ENCODE measurements around the gene CST3. TPM values are rescaled to one million over a fixed set of nuclear protein-coding genes. Genes with fewer than 3 reads are reported as not detected.

Gene CST3
- polyA plus RNA-seq, 1 donor (not counting 4 experiments of a cell fraction or from before 2014, with no cell fraction given) = 194 TPM

- Histone ChIP-seq H3K4me3 (ENCODE audit: control insufficient read depth in 2 of 3, extremely low read depth in 1 of 3, insufficient read depth in 2 of 3, low read depth in 1 of 3, low read length in 3 of 3) (no peak overlapping the region), H3K4me2 (ENCODE audit: control insufficient read depth, extremely low read depth, insufficient read depth, low read depth, low read length) (no peak overlapping the region), H3K79me2 (ENCODE audit: control insufficient read depth, insufficient read depth, low read length) (no peaks in the 10 kb centered on the region), H3K9ac (ENCODE audit: control insufficient read depth, extremely low read depth, insufficient read depth, low read length) (no peak overlapping the region), H3K27me3 (ENCODE audit: control insufficient read depth, extremely low read depth, insufficient read depth, low read length) (no peaks in the 10 kb centered on the region), H3K9me3 (ENCODE audit: control insufficient read depth, low read depth, low read length) (no peaks in the 10 kb centered on the region), H3K27ac (ENCODE audit: control insufficient read depth, insufficient read depth, low read length) (no peak overlapping the region), H3K9me1 (ENCODE audit: control insufficient read depth, extremely low read depth, insufficient read depth, low read length) (no peaks in the 10 kb centered on the region), H2AFZ (ENCODE audit: control insufficient read depth, low read length) (no peak overlapping the region), H4K20me1 (ENCODE audit: control insufficient read depth, extremely low read depth, insufficient read depth, low read length) (no peaks in the 10 kb centered on the region), H3K4me1 (ENCODE audit: control insufficient read depth, extremely low read depth, insufficient read depth, low read length) (peaks cover 8% of the 10 kb centered on the region), H3K36me3 (ENCODE audit: control insufficient read depth in 2 of 2, extremely low read depth in 1 of 2, insufficient read depth in 2 of 2, low read length in 2 of 2) (no peaks in the 10 kb centered on the region)
- DNase-seq (ENCODE audit: low read depth, low spot score) = no peak
- dilution Hi-C loops (cut with MboI; ENCODE audit: extremely low pct_ligation_motif_present, low sequenced_read_pairs) = no loop called here
- no peak for FAIRE-seq
- TF ChIP-seq, protein P1, sequence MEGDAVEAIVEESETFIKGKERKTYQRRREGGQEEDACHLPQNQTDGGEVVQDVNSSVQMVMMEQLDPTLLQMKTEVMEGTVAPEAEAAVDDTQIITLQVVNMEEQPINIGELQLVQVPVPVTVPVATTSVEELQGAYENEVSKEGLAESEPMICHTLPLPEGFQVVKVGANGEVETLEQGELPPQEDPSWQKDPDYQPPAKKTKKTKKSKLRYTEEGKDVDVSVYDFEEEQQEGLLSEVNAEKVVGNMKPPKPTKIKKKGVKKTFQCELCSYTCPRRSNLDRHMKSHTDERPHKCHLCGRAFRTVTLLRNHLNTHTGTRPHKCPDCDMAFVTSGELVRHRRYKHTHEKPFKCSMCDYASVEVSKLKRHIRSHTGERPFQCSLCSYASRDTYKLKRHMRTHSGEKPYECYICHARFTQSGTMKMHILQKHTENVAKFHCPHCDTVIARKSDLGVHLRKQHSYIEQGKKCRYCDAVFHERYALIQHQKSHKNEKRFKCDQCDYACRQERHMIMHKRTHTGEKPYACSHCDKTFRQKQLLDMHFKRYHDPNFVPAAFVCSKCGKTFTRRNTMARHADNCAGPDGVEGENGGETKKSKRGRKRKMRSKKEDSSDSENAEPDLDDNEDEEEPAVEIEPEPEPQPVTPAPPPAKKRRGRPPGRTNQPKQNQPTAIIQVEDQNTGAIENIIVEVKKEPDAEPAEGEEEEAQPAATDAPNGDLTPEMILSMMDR (optimal IDR thresholded peaks at IDR 0.05 in 1 of 3, IDR thresholded peaks at IDR 0.05 in 1 of 3, conservative IDR thresholded peaks at IDR 0.05 in 1 of 3; ENCODE audit: extremely low read depth in 1 of 3, insufficient read depth in 2 of 3, low read length in 3 of 3) = no peak
- no peak for TF ChIP-seq EZH2 (IDR thresholded peaks at IDR 0.05; ENCODE audit: low read length)
Measured at GRCh38 chr20:23649830-23650417, 12.2 kb upstream of the CST3 start.

DNA sequence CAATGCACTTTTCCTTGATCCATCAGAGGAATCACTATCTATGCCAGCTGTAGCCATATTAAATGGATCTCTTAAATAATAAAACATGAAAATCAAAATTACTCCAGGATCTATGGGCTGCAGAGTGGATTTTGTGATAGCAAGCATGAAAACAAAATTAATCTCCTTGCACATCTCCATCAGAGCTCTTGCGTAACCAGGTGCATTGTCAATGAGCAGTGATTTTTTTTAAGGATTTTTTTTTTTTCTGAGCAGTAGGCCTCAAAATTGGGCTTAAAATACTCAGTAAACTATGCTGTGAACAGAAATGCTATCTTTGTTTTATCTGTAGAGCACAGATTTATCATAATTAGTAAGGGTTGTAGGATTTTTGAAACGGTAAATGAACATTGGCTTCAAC, 11.5 kb upstream of the CST3 start:
- H3K9ac ChIP-seq (ENCODE audit: control insufficient read depth, extremely low read depth, insufficient read depth, low read length) = no peak overlapping the region
- H3K4me1 ChIP-seq (ENCODE audit: control insufficient read depth, extremely low read depth, insufficient read depth, low read length) = peaks cover 8% of the 10 kb centered on the region
- no peak for TF ChIP-seq EZH2 (IDR thresholded peaks at IDR 0.05; ENCODE audit: low read length)
- TF ChIP-seq, protein P1 (optimal IDR thresholded peaks at IDR 0.05 in 1 of 3, IDR thresholded peaks at IDR 0.05 in 1 of 3, conservative IDR thresholded peaks at IDR 0.05 in 1 of 3; ENCODE audit: extremely low read depth in 1 of 3, insufficient read depth in 2 of 3, low read length in 3 of 3) = no peak
- no peaks in the 10 kb centered on the region for H4K20me1 ChIP-seq (ENCODE audit: control insufficient read depth, extremely low read depth, insufficient read depth, low read length)
- no peak overlapping the region for H3K27ac ChIP-seq (ENCODE audit: control insufficient read depth, insufficient read depth, low read length)
- dilution Hi-C loops (cut with MboI; ENCODE audit: extremely low pct_ligation_motif_present, low sequenced_read_pairs) = no loop called here
- H2AFZ ChIP-seq (ENCODE audit: control insufficient read depth, low read length) = no peak overlapping the region
- no peaks in the 10 kb centered on the region for H3K36me3 ChIP-seq (ENCODE audit: control insufficient read depth in 2 of 2, extremely low read depth in 1 of 2, insufficient read depth in 2 of 2, low read length in 2 of 2)
- no peak overlapping the region for H3K4me3 ChIP-seq (ENCODE audit: control insufficient read depth in 2 of 3, extremely low read depth in 1 of 3, insufficient read depth in 2 of 3, low read depth in 1 of 3, low read length in 3 of 3)
- no peaks in the 10 kb centered on the region for H3K9me3 ChIP-seq (ENCODE audit: control insufficient read depth, low read depth, low read length)
- H3K79me2 ChIP-seq (ENCODE audit: control insufficient read depth, insufficient read depth, low read length) = no peaks in the 10 kb centered on the region
- H3K4me2 ChIP-seq (ENCODE audit: control insufficient read depth, extremely low read depth, insufficient read depth, low read depth, low read length) = no peak overlapping the region
- H3K9me1 ChIP-seq (ENCODE audit: control insufficient read depth, extremely low read depth, insufficient read depth, low read length) = no peaks in the 10 kb centered on the region
- DNase-seq (ENCODE audit: low read depth, low spot score) (no peak), FAIRE-seq (no peak)
- H3K27me3 ChIP-seq (ENCODE audit: control insufficient read depth, extremely low read depth, insufficient read depth, low read length) = no peaks in the 10 kb centered on the region
